HFF-Myc (cell line): ENCODE data around the gene GFI1B.

Experiments used
- DNase-seq: peaks from one replicate; pipeline ENCODE4 v3.0.0-alpha.2; 2011; ENCODE audit warnings: low read depth; ENCODE audit errors: extremely low read depth
- H3K4me3 ChIP-seq: replicated peaks from 2 replicates; pipeline ENCODE4 v1.5.1; 2011; ENCODE audit warnings: low read depth, mild to moderate bottlenecking, control low read depth, low read length
- TF ChIP-seq, protein P1 (sequence below): IDR thresholded peaks from 2 replicates; pipeline ENCODE4 v1.5.1; 2012; ENCODE audit warnings: mild to moderate bottlenecking, low read depth, low read length, control low read depth; ENCODE audit errors: missing control alignments

Gene GFI1B

DNA sequence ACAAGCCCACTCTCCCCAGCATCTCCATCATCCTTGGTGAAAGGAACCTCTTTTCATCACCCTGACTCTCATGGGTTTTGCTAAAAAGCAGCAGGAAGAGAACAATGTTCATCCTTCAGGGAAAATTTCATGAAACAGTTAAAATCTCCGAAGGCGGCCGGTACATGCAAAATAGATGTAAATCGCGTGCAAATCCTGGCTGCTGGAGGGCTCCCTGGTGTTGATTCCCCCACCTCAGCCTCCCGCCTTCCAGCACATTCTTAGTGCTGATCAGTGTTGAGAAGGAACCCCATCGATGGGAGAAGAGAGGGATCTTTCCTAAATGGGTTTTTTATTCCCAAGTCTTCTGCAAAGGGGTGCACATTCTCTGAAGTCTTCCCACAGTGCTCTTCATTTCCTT, 8.7 kb upstream of the GFI1B start:
- DNase-seq: no peak
- TF ChIP-seq, protein P1, sequence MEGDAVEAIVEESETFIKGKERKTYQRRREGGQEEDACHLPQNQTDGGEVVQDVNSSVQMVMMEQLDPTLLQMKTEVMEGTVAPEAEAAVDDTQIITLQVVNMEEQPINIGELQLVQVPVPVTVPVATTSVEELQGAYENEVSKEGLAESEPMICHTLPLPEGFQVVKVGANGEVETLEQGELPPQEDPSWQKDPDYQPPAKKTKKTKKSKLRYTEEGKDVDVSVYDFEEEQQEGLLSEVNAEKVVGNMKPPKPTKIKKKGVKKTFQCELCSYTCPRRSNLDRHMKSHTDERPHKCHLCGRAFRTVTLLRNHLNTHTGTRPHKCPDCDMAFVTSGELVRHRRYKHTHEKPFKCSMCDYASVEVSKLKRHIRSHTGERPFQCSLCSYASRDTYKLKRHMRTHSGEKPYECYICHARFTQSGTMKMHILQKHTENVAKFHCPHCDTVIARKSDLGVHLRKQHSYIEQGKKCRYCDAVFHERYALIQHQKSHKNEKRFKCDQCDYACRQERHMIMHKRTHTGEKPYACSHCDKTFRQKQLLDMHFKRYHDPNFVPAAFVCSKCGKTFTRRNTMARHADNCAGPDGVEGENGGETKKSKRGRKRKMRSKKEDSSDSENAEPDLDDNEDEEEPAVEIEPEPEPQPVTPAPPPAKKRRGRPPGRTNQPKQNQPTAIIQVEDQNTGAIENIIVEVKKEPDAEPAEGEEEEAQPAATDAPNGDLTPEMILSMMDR: no peak
- no peak overlapping the region for H3K4me3 ChIP-seq

- no peak overlapping the region for H3K4me3 ChIP-seq
- no peak for DNase-seq
- TF ChIP-seq, protein P1: no peak
These were observed 8.0 kb upstream of the GFI1B start for GRCh38 chr9:132970324-132971062.

DNA sequence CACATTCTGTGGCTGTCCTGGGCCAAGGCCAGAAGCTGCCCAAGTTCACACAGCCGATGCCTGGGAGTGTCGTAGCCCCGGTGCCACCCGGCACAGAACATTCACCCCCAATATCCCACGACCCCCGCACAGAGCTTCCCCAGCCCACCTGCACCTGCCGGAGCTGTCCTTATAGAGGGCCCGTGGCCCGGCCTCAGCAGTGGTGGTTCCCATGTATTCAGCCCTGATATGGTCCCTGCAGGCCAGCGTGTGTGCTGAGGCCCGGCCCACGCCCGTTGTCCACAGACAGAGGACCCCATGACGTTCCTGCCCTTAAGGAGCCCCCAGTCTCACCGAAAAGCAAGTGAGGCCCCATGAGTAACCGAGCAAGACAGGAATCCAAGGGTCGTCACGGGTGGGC, 5.3 kb upstream of the GFI1B start:
- no peak overlapping the region for H3K4me3 ChIP-seq
- DNase-seq: no peak
- TF ChIP-seq, protein P1: no peak

DNA sequence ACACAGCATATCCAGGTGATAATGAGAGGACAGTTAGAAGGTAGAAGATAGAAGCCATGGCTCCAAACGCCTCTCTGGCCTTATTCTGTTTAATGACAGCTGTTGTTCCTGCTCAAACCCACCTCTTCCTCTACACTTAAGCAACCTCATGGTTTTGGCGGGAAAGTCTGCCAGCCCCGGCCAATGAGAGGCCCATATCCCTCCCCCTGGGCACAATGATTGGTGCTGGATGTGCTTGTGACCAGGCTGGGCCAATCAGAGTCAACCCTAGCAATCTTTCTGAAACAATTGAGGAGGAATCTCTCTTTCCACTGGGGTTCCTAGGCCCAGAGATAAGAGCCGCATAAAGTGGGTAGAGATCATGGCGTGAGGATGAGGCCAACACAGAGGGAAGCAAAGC, 4.8 kb upstream of the GFI1B start:
- no peak overlapping the region for H3K4me3 ChIP-seq
- no peak for DNase-seq
- TF ChIP-seq, protein P1: no peak

GRCh38 chr9:132975961-132976360, 2.5 kb upstream of the GFI1B start:
- TF ChIP-seq, protein P1: no peak
- no peak overlapping the region for H3K4me3 ChIP-seq
- DNase-seq: no peak

GRCh38 chr9:132976571-132976970, 1.9 kb upstream of the GFI1B start:
- no peak for DNase-seq
- TF ChIP-seq, protein P1: no peak
- no peak overlapping the region for H3K4me3 ChIP-seq

DNA sequence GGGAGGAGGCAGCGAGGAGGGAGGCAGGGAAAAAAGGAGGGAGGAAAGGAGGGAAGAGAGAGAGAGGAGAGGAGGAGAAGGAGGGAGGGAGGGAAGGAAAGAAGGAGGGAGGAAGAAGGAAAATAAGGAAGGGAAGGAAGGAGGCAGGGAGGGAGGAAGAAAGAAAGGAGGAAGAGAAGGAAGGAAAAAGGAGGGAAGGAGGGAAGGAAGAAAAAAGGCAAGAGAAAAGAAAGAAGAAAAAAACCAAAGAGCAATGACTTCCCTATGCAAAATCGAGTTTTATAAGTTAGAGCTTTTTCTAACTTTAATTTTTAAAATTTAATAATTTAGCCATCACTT, 413 bp upstream of the GFI1B start:
- no peak for DNase-seq
- no peak overlapping the region for H3K4me3 ChIP-seq
- TF ChIP-seq, protein P1: no peak
